ENCODE measurements around the gene ARHGDIB. TPM values are rescaled to one million over a fixed set of nuclear protein-coding genes. Genes with fewer than 3 reads are reported as not detected.

Gene ARHGDIB
- total and polyA plus RNA-seq, 2 of the 13 experiments (the other 11 are each of a cell fraction or from before 2014, with no cell fraction given): 0.11 to 0.87 TPM

GRCh38 chr12:14931359-14931758 lies 30.0 kb downstream of the ARHGDIB start:
- 83% methylated on average over 4 of the region's 4 CpGs for WGBS (ENCODE audit: low lambda C conversion rate)
- POLR2A ChIA-PET: no interaction called here
- Histone ChIP-seq H3K79me2 (ENCODE audit: insufficient read depth, low read length) (no peaks in the 10 kb centered on the region), H3K9ac (ENCODE audit: insufficient read depth, low read depth, low read length) (no peak overlapping the region), H3K27ac (ENCODE audit: extremely low read length, insufficient read depth, low read length) (no peak overlapping the region), H3K36me3 (replicated peaks in 1 of 2; ENCODE audit: control insufficient read depth in 1 of 2, insufficient read depth in 2 of 2, low read length in 2 of 2) (no peaks in the 10 kb centered on the region), H3K4me2 (ENCODE audit: low read depth, low read length) (no peak overlapping the region), H3K4me1 (ENCODE audit: insufficient read depth, low read length) (peaks cover 12% of the 10 kb centered on the region; the same call in 1 of the 2 replicates), H4K20me1 (ENCODE audit: insufficient read depth, low read length) (no peaks in the 10 kb centered on the region), H3K4me3 (replicated peaks in 1 of 3; ENCODE audit: insufficient read depth in 1 of 3, low read depth in 2 of 3, low read length in 3 of 3) (no peak overlapping the region), H3K27me3 (ENCODE audit: control insufficient read depth in 1 of 2, insufficient read depth in 2 of 2, low read length in 2 of 2) (no peaks in the 10 kb centered on the region), H3K9me3 (ENCODE audit: low read length) (no peaks in the 10 kb centered on the region), H2AFZ (ENCODE audit: low read length) (no peak overlapping the region)
- BruUV-seq (replicated peaks): no TSS peak
- no peak for TF ChIP-seq CBFB (CRISPR knock-in tag; IDR thresholded peaks at IDR 0.05)
- no peak for TF ChIP-seq AGO1 (IDR thresholded peaks at IDR 0.05; ENCODE audit: low read depth, low read length, poor library complexity, severe bottlenecking)
- no peak for TF ChIP-seq ZFP36 (IDR thresholded peaks at IDR 0.05; ENCODE audit: borderline replicate concordance, low read depth, low read length, partially characterized antibody)
- TF ChIP-seq ZNF577 (CRISPR knock-in tag; IDR thresholded peaks at IDR 0.05; ENCODE audit: borderline replicate concordance, low read depth): no peak
- no peak for TF ChIP-seq SNAPC2 (CRISPR knock-in tag; IDR thresholded peaks at IDR 0.05)
- no peak for TF ChIP-seq FOSL1 (CRISPR knock-in tag; IDR thresholded peaks at IDR 0.05; ENCODE audit: borderline replicate concordance)
- TF ChIP-seq ZNF530 (CRISPR knock-in tag; IDR thresholded peaks at IDR 0.05; ENCODE audit: low read depth): no peak
- TF ChIP-seq TFE3 (CRISPR knock-in tag; IDR thresholded peaks at IDR 0.05): no peak
- TF ChIP-seq ZBTB38 (CRISPR knock-in tag; IDR thresholded peaks at IDR 0.05): no peak
- no peak for TF ChIP-seq ZNF430 (CRISPR knock-in tag; IDR thresholded peaks at IDR 0.05)
- no peak for TF ChIP-seq ETV6 (CRISPR knock-in tag; conservative IDR thresholded peaks at IDR 0.05)
- no peak for TF ChIP-seq PBX2 (CRISPR knock-in tag; IDR thresholded peaks at IDR 0.05)
- no peak for TF ChIP-seq HNRNPK (IDR thresholded peaks at IDR 0.05; ENCODE audit: low read depth, low read length, poor library complexity, severe bottlenecking)
- no peak for TF ChIP-seq ZNF775 (CRISPR knock-in tag; IDR thresholded peaks at IDR 0.05; ENCODE audit: borderline replicate concordance)
- DNase-seq (ENCODE audit: low spot score): no peak
- FAIRE-seq: no peak
- intact Hi-C loops (cut with micrococcal nuclease; ENCODE audit: unreplicated experiment) (no loop called here), in situ Hi-C loops (cut with HindIII; ENCODE audit: extremely low pct_ligation_motif_present, low pct_unique_long_range_greater_than_20kb) (no loop called here)
- no peak for ATAC-seq
- CTCF ChIA-PET (ENCODE audit: low intra/inter-chr PET ratio, low total read pairs): no interaction called here

Measured in HepG2 (cell line).